AG10803 (cell line): ENCODE results near the gene SVOPL.

Experiments used
- DNase-seq: peaks from one replicate; pipeline ENCODE4 v3.0.0; 2010; ENCODE audit warnings: low read depth
- H3K4me3 ChIP-seq: 2 replicates; pipeline ENCODE4 v1.5.1; 2011; ENCODE audit warnings: mild to moderate bottlenecking, low read length, control low read depth
- TF ChIP-seq, protein P1 (sequence below): conservative IDR thresholded peaks from 2 replicates; pipeline ENCODE4 v1.5.1; 2011; ENCODE audit warnings: mild to moderate bottlenecking, low read length, control low read depth, inconsistent platforms

Gene SVOPL

DNA sequence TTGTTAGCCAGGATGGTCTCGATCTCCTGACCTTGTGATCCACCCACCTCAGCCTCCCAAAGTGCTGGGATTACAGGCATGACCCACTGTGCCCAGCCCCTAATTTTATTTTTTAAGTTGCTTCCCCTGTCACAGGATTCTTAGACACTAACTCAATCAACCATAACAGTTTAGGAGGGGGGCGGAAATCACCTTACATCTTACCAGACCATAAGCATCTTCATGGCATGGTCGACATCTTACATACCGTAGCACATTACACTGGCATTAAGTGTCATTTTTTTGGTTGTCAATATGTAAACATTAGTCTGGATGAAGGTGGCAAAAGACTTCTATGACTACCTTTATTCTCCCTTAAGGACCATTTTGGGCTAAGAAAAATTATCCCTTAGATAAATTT, 145.5 kb downstream of the SVOPL start:
- DNase-seq = no peak
- TF ChIP-seq, protein P1, sequence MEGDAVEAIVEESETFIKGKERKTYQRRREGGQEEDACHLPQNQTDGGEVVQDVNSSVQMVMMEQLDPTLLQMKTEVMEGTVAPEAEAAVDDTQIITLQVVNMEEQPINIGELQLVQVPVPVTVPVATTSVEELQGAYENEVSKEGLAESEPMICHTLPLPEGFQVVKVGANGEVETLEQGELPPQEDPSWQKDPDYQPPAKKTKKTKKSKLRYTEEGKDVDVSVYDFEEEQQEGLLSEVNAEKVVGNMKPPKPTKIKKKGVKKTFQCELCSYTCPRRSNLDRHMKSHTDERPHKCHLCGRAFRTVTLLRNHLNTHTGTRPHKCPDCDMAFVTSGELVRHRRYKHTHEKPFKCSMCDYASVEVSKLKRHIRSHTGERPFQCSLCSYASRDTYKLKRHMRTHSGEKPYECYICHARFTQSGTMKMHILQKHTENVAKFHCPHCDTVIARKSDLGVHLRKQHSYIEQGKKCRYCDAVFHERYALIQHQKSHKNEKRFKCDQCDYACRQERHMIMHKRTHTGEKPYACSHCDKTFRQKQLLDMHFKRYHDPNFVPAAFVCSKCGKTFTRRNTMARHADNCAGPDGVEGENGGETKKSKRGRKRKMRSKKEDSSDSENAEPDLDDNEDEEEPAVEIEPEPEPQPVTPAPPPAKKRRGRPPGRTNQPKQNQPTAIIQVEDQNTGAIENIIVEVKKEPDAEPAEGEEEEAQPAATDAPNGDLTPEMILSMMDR = no peak
- H3K4me3 ChIP-seq = no peak overlapping the region

DNA sequence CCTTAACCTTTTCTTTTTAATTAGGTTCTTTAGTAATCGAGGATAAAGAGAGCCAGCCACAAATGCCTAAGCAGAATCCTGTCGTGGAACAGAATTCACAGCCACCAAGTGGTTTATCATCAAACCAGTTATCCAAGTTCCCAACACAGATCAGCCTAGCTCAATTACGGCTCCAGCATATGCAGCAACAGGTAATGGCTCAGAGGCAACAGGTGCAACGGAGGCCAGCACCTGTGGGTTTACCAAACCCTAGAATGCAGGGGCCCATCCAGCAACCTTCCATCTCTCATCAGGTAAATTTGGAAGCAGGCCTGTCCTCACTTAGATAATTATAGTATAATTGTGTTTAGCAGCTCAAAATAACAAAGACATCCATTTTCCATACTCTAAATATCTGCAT, 146.5 kb downstream of the SVOPL start:
- TF ChIP-seq, protein P1 = no peak
- DNase-seq = no peak
- H3K4me3 ChIP-seq = no peak overlapping the region

DNA sequence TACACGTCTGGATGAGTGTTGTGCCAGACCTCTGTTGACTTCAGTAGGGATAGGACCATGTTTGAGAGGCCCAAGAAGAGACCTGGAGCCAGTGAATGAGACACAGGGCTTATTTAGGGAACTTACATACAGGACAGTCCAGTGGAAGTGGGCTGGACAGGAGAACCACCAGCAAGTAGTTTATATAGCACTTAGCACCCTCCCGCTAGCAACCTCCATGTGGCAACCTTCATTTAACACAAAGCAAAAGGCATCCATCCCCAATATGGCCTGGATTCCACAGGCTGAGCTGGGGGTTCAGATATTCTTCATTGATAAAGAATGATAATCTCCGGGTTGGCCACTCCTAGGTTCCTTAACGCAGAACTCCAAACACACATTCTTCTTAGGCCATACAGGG, 147.4 kb downstream of the SVOPL start:
- TF ChIP-seq, protein P1 = no peak
- no peak overlapping the region for H3K4me3 ChIP-seq
- no peak for DNase-seq

DNA sequence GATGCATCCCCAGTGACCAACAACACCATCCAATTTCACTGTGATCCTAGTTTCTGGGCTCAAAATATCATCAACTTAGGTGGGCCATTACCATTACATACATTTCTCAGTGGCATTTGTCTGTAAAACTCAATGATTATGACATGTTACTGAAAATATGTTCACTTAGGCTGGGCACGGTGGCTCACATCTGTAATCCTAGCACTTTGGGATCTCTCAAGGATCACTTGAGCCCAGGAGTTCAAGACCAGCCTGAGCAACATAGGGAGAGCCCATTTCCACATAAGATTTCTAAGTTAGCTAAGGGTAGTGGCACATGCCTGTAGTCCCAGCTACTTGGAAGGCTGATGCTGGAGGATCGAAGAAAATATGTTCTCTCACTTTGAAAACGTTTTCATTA, 150.1 kb downstream of the SVOPL start:
- H3K4me3 ChIP-seq = no peak overlapping the region
- DNase-seq = no peak
- TF ChIP-seq, protein P1 = no peak

DNA sequence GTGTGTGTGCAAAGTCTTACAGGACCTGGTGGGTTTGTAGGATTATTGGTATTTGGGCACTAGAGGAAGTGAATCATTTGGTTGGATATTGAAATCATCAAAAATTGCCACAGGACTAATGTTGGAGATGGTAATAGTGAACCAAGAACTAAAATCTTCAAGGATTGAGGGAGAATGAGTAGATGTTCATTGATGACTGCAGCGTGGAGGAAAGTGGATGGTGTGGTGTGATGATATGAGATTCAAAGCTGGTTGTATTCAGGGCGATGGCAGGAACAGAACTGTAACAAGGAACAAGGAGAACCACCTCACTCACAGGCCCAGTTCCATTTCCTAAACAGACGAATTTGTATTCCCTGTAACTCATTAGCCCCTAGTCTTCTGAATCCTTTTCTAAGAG, 150.8 kb downstream of the SVOPL start:
- H3K4me3 ChIP-seq = no peak overlapping the region
- TF ChIP-seq, protein P1 = no peak
- DNase-seq = no peak

DNA sequence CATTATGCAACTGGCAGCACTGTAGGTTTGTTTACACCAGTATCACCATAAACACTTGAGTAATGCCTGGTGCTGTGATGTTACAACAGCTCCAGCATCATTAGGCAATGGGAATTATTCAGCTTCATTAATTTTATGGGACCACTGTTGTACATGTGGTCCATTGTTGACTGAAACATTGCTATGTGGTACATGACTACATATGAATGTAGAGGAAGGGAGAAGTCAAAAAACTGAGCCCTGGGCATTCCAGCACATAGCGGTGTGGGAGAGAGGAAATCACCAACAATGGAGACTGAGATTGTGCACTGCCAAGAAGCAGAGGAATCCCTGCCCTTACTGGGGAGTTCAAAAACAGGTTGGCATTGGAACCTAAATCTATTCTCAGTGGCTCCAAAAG, 152.1 kb downstream of the SVOPL start:
- TF ChIP-seq, protein P1 = no peak
- DNase-seq = peak; percentile 6
- H3K4me3 ChIP-seq = no peak overlapping the region

DNA sequence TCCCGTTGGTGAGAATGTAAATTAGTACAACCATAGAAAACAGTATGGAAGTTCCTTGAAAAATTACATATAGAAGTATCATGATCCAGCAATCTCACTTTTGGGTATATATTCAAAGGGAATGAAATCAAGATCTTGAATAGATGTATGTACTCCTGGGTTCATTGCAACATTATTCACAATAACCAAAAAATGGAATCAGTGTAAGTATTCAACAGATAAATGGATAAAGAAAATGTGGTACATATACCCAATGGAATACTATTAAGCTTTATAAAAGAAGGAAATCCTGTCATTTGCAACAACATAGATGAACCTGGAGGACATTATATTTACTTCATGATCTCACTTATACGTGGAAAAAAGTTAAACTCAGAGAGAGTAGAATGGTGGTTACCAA, 154.3 kb downstream of the SVOPL start:
- H3K4me3 ChIP-seq = no peak overlapping the region
- TF ChIP-seq, protein P1 = no peak
- no peak for DNase-seq
